ENCODE data around the gene FER.
A peak's percentile ranks its signal among the peaks of the same experiment; 100 is the strongest.
"Not testable (repeated sequence)": the region's sequence is repeated elsewhere in the genome, so short reads cannot be mapped to it uniquely, and the experiment has no call there.

Gene FER

DNA sequence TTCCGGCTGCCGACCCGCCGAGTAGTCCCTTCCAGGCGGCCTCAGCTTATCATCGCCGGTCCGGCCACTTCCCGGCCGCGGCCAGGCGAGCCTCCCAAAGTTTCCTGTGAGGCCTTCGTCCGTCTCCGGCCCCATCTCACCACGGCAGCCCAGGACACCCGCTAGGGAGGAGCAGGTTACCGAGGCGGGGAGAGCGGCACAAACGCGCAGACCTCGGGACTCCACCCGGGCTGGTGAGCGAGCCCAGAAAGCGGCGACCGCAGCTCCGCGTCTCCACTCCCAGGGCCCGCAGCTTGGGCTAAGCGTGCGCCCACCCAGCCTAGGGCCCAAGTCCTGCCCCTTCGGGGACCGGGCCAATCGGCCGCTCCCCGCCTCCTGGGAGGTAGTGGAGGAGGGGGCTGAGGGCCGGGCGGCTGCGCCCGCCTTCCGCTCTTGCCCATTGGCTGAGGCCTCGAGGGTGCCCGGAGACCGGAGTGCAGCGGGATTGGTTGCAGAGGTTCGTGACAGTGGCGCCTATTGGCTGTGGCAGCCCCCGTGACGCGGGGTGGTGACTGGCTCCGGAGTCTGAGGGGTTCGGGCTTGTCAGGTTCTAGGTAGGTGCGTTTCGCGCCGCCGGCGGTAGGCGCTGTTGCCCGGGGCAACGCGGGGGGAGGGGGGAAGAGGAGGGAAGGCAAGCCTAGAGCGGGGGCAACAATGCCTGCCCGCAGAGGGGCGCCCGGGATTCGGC, 867 bp downstream of the FER start:
- peak; percentile 97 for DNase-seq

DNA sequence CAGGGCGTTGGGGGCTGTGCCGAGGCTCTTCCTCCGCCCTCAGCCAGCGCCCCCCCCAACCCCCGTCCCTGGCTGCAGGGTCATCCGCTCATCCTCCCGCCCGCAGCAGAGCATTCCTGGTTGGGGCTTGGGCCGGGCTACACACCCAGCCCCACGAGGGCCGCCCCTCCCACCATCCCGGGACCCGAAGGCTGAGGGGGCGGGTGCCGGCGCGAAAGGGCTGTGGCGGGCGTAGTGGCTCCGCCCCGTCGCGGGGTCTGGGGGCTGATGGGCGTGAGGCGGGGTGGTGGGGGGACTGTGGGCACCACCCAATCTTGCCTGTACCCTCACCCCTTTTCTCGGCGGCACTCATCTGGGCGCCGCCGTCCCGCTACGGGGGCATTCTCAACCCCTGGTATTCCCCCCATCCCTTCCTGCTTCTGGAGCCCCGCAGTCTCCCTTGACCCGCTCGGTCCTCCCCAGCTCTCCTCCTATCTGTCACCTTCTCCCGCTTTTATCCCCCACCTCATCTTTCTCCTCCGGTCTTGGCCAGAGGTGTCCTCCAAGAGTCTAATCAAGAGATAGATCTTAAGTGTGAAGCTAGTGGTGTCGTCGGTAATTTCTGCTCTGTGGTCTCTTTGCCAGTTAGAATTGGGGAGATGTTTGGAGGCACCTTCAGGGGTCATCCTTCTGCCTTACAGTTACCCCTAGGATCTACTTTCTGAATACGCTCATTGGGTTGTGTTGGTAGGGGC, 1.6 kb downstream of the FER start:
- peak; percentile 76 for DNase-seq

DNA sequence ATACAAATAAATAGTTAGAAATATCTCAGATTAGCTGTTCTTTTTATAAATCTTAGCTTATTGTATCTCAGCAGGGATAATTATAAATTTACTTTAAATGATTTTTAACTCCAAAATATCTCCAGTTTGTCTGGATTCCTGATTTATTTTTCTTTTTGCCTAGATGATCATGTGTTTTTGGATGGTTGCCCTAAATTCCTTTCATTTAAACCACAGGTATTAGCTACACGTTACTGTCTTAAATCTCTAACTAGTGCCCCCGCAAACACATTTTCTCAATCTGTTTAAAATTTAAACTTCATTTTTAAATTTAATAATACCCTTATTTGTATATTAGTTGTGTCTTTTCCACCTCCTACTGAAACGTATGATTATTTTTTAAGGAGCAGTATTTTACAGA, 5.6 kb downstream of the FER start:
- DNase-seq = no peak

DNA sequence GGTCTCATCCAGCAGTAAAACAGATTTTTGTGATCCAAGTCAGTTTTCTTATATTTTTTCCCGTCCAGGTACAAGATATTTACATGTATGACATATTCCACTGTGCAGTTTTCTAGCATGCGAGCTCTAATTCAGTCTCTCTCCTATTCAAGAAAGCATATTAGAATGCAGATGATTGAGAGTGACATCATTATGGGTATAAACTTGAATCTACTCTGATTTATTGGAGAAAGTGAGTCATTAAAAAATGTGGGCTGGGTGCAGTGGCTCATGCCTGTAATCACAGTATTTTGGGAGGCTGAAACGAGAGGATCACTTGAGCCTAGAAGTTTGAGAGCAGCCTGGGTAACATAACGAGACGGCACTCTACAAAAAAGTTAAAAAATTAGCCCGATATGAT, 6.2 kb downstream of the FER start:
- DNase-seq = no peak

DNA sequence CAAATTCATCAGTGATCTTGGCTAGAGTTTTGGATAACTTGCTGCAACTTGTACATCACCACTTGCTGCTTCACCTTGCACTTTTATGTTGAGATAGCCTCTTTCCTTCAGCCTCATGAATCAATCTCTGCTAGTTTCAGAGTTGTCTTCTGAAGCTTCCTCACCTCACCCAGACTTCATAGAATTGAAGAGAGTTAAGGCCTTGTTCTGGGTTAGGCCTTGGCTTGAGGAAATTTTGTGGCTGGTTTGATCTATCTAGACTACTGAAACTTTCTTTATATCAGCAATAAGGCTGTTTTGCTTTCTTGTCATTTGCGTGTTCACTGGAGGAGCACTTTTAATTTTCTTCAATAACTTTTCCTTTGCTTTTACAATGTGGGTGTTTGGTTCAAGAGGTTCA, 12.8 kb downstream of the FER start:
- DNase-seq = no peak

DNA sequence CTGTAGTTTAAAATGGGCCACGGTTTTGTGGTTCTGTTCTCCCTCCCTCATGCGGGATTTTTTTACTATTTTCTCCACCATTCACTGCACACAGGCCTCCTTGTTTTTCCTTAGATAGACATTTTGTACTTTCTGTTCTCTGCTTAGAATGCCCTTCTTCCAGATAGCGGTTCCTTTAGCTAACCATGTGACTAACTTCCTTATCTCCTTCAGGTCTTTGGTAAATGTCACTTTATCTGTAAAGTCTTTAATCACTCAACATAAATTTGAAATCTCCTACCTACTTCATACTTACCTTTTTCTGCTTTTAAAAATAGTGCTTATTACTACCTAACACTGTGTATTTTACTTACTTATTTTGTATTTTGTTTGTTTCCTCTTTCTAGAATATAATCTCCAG, 15.0 kb downstream of the FER start:
- no peak for DNase-seq

DNA sequence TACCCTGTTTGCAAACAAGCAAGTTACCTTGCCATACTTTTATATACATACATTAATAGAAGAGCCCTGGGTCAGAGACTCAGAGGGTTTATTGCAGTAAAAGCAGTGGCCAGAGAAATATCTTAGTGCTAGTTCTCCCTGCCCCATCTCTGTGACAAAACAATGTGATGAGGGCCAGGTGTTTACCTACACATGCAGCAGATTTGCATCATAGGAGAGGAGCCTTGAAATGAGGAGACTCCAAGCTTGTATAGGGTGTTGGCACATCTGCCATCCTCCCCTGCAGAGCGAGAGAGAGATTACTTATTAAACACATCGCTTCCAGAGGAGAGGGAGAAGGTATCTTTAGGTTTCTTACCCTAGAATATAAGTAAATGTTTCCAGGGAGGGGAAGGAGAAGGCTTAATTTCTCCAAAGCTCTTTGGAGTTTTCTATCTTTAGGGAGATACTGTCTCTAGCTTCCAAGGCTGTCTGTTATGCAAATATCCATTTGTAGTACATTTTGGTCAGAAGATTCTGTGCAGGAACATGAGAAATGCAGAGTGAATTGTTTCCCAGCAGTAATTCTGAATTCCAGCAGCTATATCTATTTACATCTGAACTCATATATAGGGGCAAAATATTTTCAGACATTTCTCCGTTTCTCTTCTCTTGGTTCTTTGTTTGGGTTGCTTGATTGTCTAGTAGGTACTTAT, 15.7 kb downstream of the FER start:
- no peak for DNase-seq

DNA sequence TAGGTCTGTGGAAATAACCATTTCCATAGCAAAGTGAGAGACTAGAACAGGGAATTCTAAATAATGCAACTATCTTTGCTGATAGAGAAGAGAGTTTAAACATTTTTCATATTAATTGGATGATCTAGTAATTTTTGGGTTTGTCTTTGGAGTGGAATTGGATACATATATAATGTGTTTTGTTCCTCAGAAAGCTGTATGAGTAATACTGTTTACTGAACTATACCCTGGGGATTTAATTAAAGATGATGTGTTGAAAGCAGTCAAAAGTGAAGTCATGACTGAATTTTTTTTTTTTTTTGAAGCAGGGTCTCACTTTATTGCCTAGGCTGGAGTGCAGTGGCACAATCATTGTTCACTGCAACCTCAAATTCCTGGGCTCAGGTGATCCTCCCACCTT, 17.9 kb downstream of the FER start:
- no peak for DNase-seq

DNA sequence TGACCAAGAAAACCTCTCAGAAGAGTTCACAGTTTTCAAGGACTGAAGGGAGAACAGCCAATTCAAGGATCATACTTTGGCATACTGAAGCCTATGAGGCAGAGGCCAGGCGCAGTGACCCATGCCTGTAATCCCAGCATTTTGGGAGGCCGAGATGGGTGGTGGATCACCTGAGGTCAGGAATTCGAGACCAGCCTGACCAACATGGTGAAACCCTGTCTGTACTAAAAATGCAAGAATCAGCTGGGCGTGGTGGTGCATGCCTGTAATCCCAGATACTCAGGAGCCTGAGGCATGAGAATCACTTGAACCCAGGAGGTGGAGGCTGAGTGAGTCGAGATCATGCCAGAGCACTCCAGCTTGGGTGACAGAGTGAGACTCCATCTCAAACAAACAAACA, 19.2 kb downstream of the FER start:
- DNase-seq = not testable (repeated sequence)

DNA sequence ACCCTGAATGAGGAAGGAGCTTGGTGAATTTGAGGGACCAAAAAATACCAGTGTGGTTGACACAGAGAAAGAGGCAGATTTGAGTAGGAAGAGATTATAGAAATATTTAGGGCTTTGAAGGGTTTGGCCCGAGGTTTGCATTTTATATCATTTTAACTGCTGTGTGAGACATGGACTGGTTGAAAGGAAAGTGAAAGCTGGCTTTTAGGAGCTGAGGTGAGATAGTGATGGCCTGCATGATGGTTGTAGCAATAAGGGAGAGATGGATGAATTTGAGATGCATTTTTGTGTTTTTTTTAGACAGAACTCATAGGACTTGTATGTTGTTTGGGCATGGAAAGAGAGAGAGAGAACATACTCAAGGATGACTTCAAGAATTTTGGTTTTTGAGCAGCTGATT, 21.7 kb downstream of the FER start:
- DNase-seq = no peak

DNA sequence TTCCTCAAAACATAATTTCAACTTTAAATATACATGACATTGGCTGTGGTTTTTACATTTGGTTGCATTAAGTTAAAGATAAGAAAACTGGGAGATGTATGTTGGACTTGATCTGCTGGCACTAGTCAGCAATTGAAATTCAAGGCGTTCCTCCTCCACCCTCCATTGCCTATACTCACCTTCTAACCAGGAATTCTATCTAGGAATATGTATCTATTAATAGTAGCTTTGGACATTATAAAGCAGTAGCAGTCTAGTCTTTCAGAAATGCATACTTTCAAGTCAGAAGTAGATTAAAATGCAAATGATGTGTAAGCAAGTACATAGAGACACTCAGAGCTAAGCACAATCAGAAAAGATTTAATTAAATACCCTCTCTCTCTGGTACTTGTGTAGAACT, 24.9 kb downstream of the FER start:
- DNase-seq = no peak

DNA sequence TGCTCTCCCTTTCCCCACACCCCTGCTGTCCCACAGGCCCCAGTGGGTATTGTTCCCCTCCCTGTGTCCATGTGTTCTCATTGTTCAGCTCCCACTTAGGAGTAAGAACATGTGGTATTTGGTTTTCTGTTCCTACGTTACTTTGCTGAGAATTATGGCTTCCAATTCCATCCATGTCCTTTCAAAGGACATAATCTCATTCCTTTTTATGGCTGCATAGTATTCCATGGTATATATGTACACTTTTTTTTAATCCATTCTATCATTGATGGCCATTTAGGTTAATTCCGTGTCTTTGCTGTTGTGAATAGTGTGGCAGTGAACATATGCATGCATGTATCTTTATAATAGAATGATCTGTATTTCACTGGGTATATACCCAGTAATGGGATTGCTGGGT, 25.6 kb downstream of the FER start:
- no peak for DNase-seq

DNA sequence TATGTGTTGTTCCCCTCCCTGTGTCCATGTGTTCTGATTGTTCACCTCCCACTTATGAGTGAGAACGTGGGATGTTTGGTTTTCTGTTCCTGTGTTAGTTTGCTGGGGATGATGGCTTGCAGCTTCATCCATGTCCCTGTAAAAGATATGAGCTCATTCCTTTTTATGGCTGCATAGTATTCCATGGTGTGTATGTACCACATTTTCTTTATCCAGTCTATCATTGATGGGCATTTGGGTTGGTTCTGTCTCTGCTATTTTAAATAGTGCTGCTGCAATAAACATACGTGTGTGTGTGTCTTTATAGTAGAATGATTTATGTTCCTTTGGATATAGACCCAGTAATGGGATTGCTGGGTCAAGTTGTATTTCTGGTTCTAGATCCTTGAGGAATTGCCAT, 26.4 kb downstream of the FER start:
- DNase-seq = not testable (repeated sequence)

DNA sequence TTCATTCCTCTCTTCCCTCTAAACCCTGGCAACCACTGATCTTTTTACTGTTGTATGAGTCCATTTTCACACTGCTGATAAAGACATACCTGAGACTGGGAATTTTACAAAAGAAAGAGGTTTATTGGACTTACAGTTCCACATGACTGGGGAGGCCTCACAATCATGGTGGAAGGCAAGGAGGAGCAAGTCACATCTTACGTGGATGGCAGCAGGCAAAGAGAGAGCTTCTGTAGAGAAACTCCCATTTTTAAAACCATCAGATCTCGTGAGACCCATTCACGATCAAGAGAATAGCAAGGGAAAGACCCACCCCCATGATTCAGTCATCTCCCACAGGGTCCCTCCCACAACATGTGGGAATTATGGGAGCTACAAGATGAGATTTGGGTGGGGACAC, 29.9 kb downstream of the FER start:
- DNase-seq = not testable (repeated sequence)

DNA sequence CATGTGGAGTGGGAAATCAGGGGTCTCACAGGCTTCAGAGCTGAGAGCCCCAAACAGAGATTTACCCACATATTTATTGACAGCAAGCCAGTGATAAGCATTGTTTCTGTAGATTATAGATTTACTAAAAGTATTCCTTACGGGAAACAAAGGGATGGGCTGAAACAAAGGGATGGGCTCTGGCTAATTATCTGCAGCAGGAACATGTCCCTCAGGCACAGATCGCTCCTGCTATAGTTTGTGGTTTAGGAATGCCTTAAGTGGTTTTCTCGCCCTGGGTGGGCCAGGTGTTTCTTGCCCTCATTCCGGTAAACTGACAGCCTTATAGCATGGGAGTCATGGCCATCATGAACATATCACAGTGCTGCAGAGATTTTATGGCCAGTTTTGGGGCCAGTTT, 36.9 kb downstream of the FER start:
- DNase-seq = not testable (repeated sequence)

DNA sequence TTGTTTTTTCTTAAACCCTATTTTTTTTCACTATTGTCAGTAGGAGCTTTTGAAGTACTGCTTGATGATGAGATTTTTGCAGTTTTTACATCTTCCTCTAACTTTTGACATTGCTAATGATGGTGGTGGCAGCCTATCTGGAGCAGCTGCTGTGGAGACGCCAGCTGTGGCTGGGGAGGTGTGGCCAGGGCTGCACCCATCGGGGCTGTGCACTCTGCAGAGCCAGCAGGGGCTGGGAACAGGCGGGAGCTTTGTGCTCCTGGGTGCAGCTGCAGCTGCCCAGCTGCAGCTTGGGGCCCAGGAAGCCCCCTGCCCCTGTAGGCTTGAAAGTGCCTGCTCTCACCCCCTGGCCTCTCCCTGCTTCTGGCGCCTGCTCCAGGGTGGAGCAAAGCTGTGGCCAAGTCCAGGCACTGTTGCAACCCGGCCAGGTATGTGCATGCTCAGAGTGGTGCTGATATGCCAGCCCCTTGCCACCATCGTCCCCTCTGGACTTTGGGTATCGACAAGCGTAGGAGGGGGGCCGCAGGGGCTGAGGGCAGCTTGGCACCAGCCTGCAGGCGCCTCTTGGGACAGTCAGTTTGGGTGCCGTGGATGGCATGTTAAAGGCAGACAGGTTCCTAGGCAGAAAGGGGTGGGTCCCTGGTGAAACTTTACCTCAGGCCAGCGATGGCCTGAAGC, 39.2 kb downstream of the FER start:
- DNase-seq = no peak

DNA sequence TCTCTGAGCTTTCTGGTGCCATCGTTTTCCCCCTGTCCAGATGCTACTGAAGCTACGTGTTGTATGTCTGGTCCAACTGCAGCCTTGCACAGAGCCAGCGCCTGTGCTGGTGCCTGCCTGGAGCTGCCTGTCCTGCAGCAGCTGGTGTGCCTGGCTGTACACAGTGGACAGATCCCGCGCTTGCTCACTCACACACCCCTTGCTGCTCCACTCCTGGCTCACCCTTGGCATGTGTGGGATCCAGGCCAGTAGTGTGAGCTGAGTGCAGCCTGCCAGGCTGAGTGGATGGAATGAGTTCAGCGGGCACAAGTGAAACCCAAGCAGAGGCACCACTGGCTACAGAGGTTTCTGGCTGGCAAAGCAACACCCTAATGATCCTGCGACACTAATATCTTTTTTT, 40.4 kb downstream of the FER start:
- DNase-seq = no peak

DNA sequence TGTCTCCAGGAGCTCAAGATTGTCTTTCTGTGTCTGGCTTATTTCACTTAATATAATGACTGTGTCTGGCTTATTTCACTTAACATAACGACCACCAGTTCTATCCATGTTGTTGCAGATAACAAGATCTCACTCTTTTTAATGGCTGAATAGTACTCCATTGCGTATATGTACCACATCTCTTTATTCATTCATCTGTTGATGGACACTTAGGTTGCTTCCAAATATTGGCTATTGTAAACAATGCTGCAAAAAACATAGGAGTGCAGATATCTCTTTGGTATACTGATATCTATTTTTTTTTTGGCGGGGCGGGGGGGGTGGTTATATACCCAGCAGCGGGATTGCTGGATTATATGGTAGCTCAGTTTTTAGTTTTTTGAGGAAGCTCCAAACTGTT, 45.5 kb downstream of the FER start:
- DNase-seq = no peak

DNA sequence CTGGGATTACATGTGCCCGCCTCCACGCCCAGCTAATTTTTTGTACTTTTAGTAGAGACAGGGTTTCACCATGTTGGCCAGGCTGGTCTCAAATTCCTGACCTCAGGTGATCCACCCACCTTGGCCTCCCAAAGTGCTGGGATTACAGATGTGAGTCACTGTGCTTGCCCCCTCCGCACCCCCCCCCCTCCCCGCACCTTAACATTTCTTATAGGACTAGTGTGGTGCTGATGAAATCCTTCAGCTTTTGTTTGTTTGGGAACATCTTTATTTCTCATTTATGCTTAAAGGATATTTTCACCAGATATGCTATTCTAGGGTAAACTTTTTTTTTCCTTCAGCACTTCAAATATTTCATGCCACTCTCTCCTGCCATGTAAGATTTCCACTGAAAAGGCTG, 46.7 kb downstream of the FER start:
- DNase-seq = not testable (repeated sequence)

DNA sequence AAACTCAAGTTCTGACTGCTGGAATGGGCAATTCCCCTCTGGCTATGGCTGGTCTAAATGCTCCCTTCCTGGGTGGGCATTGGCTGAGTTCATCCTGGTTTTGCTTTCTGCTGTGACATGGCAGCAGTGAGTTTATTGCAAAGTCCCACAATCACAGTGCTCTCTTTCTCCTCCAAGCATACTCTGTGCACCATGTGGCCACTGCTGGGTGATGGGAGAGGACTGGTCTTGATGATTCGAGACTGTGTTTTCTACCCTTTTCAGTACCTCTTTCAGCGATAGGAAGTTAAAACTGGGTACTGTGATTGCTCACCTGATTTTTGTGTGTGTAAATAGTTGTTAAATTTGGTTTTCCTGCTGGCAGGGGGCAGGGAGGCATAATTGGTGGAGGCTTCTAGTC, 49.7 kb downstream of the FER start:
- no peak for DNase-seq

DNA sequence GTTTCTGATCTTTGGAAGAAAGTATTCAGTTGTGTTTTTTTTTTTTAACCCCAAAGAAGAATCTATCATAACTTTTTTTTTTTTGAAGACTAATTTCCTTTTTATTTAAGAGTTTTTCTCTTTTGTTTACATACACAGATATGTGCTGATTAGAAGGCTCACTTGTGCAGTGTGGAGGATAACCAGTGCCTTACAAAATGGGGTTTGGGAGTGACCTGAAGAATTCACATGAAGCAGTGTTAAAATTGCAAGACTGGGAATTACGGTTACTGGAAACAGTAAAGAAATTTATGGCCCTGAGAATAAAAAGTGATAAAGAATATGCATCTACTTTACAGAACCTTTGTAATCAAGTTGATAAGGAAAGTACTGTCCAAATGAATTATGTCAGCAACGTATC, 50.3 kb downstream of the FER start:
- DNase-seq = no peak

DNA sequence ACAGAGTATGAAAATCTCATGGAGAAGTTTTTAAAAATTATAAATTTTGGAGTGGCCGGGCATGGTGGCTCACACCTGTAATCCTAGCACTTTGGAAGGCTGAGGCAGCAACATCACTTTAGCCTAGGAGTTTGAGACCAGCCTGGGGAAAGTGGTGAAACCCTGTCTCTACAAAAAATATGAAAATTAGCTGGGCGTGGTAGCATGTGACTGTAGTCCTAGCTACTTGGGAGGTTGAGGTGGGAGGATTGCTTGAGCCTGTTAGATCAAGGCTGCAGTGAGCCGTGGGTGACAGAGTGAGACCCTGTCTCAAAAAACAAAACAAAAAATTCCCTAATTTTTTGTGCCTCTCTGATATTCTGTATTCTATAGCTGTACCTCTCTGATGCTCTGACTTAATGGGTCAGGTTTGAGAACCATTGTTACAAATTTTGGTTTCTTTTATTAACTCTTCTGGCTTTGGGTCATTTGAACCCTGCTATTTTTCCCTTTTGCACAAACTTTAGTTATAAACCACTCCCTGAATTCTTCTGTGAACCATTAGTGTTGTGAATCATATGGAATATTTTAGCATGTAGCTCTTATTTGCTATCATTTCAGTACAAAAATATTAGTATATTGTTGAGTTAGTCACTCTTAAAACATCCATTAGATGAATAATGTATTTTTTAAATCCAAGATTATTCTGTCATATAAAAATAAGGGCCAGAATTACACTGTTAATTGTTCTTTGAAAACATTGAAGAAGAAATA, 51.0 kb downstream of the FER start:
- no peak for DNase-seq

DNA sequence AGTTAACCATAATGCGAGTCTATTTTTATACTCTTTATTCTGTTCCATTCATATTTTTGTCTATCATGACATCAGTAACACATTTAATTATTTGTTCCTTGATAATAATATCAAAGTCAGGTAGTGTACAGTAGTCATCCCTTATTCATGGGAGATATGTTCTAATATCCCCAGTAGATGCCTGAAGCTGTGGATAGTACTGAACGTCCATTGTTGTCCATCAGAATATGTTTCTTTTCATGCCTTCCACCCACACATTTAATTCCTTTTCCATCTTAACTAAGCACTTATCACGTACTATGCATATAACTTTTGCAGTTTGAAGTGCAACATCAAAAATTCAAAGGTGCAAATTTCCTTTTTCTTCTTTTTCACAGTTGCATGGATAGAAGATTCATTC, 53.6 kb downstream of the FER start:
- DNase-seq = no peak
